GM23248 (cell line): ENCODE measurements around the gene KCNJ4.

Experiments used
- EZH2 ChIP-seq: fragments of 200-600 bp; sonication (generic); IDR thresholded peaks from 2 replicates; pipeline ENCODE4 v1.6.1; 2018; ENCODE audit warnings: antibody characterized with exemption, mild to moderate bottlenecking; ENCODE audit not compliant: insufficient read depth, poor library complexity, severe bottlenecking
- EZH2phosphoT487 ChIP-seq: fragments of 200-600 bp; sonication (generic); IDR thresholded peaks from 2 replicates; pipeline ENCODE4 v1.6.1; 2018; ENCODE audit warnings: antibody characterized with exemption, moderate library complexity, mild to moderate bottlenecking, low read depth; ENCODE audit not compliant: insufficient read depth

DNA sequence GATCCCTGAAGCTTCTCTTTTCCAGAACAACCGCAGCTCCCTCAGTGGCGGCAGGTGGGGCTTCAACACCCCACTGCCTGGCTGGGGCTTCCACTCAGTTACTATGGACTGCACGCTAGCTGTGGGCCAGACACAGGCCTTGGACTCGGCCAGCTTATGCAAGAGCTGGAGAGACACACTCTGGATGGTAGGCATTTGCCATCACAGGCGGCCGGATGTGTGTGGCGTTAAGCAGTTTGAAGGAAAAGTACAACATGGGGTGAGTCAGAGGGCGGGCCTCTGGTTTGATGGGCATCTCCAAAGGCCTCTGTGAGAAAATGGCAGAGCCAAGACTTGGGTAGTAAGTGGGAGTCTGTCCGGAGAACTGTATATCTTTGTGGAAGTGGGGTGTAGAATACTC is 17.6 kb downstream of the KCNJ4 start:
- TF ChIP-seq EZH2 (no peak), EZH2phosphoT487 (no peak)
